ENCODE data around the gene THEMIS.

THEMIS gene

GRCh38 chr6:127858727-127859391, 42.0 kb downstream of the THEMIS start:
- DNase-seq (ENCODE audit: low spot score), result no peak

- DNase-seq (ENCODE audit: low spot score), result no peak
These were observed 43.7 kb downstream of the THEMIS start for GRCh38 chr6:127857051-127857637.

DNA sequence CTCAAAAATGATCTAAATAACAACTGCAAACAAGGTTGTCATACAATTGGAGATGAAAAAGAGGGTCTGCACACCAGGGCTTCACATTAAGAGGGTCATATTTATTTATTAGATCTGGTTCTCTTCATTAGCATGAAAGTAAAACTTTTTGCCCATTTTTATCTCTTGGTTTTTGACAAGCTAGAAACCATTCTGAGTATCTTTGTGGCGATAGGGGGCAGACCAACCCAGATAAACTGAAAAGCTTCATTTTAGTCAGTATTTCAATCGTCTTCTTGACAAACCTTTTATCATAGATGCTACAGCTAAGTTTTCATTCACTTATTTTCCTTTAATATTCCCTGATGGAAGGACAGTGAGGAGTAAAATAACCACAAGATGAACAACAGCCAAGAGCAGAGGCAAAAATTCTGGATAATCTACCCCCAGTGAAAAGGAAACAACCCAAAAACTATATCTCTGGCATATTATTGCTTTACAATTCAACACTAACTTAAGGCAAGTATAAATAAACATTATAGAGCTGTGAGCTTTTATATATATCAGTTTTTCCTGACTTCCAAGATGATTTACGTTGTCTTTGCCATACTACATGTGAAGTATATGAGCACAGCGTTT, 45.2 kb downstream of the THEMIS start:
- DNase-seq (ENCODE audit: low spot score), result no peak

GRCh38 chr6:127854009-127854408, 46.8 kb downstream of the THEMIS start:
- DNase-seq (ENCODE audit: low spot score), result no peak

DNA sequence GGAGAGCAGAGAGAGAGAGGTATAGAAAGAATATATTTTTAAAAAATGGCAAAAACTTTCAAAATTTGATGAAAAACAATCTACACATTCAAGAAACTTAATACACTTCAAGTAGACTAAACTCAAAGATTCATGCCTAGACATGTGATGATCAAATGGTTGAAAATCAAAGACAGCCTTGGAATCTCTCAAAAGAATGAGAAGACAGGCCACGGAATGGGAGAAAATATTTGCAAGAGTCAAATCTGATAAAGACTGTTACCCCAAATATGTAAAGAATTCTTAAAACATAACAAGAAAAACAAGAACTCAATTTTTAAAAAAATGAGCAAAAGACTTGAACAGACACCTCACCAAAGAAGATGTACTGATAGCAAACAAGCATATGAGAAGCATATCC, 49.7 kb downstream of the THEMIS start:
- DNase-seq (ENCODE audit: low spot score), result no peak

GRCh38 chr6:127845242-127845641, 55.6 kb downstream of the THEMIS start:
- no peak for DNase-seq (ENCODE audit: low spot score)

DNA sequence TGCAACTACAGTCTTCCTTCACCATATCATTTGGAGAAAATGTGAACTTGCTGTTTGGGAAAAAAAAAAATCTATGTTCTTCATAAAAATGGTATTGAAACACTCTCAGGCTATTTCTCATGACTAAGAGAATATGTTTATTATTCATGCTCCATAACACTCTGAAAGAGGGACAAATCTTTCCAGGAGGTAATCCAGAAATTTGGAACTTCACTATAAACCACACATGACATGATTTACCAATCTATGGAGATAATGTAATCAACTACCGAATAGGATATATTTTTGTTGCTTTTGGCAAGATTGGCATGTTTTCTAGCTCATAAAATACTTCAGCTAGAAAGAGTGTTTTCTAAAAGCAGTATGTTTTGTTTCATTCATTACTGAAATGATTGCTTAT, 56.3 kb downstream of the THEMIS start:
- no peak for DNase-seq (ENCODE audit: low spot score)

DNA sequence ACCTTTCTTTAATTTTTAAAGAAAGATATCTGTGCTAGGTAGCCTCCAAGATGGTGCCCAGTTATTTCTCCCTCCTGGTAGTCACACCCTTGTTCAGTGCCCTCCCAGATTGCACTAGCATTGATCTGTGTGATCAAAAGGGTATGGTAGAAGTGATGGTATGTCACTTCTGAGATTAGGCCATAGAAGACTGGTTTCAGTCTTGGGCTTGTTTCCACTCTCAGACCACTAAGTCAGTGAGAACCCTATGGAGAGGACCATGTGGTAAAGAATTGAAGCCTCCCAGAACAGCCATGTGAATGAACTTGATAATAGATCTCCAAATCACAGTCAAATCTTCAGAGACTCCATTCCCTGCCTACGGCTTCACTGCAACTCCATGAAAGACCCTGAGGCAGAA, 57.3 kb downstream of the THEMIS start:
- no peak for DNase-seq (ENCODE audit: low spot score)

GRCh38 chr6:127842562-127842961, 58.3 kb downstream of the THEMIS start:
- no peak for DNase-seq (ENCODE audit: low spot score)

GRCh38 chr6:127841811-127842210, 59.0 kb downstream of the THEMIS start:
- DNase-seq (ENCODE audit: low spot score), result no peak

DNA sequence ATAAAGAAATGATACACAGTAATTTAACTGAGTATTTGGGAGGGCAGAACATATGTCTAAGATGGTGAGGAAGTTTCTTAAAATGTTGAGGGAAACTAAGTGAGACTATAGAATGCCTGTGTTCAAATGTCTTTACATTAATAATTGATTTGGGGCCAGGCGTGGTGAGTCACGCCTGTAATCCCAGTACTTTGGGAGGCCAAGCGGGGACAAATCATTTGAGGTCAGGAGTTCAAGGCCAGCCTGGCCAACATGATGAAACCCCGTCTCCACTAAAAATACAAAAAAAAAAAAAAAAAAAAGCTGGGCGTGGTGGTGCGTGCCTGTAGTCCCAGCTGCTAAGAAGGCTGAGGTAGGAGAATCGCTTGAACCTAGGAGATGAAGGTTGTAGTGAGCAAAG, 66.7 kb downstream of the THEMIS start:
- no peak for DNase-seq (ENCODE audit: low spot score)

- DNase-seq (ENCODE audit: low spot score), result no peak
These were observed 67.5 kb downstream of the THEMIS start for GRCh38 chr6:127833336-127833735.

DNA sequence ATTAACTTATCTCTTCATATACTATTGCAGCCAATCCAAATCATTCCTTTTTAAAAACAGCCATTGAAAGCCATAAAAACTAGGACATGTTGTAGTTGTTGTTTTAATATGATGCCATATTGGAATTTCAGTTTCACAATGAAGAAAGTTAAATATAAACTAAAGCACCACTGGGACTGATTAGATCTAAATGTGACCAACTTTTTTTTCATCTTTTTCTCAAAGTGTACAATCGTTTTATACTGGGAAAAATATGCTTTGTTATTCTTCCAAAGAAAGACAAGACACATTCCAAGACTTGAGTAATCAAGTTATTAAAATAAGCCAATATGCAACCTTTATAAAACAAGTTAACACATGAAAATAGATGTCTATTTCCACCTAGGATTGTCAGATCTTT, 68.5 kb downstream of the THEMIS start:
- no peak for DNase-seq (ENCODE audit: low spot score)

DNA sequence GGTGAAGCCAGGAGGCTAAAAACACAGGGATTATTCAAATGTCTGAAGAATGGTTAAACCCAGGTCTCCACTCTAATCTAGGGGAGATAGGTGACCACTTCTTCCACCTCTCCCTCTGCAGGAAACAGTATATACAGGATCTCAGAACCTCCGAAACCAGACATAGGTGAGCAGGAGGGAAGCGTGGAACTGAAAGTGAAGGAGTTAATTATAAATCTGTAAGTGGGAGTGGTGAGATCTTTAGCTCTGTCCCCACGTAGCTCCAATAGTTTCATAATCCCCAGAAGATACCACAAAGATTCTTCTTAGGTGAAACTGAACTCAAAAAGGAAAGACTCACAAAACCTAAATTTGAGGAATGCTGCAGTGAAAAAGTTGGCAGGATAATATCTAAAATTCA, 76.8 kb downstream of the THEMIS start:
- no peak for DNase-seq (ENCODE audit: low spot score)

DNA sequence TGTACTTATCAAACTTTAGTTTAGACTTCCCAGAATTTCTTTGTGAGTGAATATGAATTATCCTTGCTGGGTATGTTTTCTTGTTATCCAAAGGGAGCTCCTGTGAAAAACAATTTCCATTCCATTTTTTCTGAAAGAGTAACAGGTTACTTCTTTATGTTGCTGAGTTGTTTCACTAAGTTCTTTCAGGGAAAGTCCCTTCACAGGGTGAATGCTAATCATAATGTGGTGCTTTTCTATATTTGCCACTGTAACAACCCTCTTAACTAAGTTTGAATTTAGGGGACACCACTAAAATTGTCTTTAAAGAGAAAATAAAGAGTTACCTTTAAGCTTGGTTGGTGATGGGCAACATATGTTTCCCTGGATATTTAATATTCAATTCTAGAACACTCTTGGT, 79.4 kb downstream of the THEMIS start:
- DNase-seq (ENCODE audit: low spot score), result no peak

- DNase-seq (ENCODE audit: low spot score), result no peak
These were observed 82.7 kb downstream of the THEMIS start for GRCh38 chr6:127818149-127818548.

GRCh38 chr6:127816643-127817042, 84.2 kb downstream of the THEMIS start:
- no peak for DNase-seq (ENCODE audit: low spot score)

GRCh38 chr6:127813699-127814027, 87.2 kb downstream of the THEMIS start:
- no peak for DNase-seq (ENCODE audit: low spot score)

GRCh38 chr6:127812985-127813698, 87.7 kb downstream of the THEMIS start:
- no peak for DNase-seq (ENCODE audit: low spot score)

DNA sequence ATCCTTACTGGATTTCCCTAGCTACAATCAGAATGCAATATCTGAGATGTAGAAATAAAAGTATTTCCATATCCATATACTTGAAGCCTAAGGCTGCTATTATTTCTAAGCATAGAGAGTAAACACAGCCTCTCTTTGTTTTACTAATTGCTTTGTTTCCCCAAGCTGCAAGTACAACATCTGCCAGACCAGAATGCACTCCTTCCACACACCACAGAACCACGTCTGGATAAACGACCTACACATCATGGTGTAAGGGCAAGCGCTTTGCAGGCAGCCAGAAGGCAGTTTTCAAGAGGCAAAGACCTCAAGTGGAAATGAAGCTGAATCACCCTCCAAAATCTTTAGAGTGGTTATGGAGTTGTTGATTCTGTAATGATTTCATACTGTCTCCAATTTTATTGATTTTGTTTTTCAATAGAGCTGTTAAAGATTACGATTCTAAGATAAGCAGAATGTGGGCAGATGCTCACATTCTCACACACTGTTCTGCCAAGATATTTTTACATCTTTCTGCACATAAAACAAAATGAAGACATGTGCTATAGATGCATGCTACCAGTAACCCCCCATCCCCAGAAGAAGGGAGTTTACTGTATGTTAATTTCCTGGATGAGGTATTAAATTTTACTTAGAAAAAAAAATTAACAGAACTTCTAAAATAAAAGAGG, 88.8 kb downstream of the THEMIS start:
- DNase-seq (ENCODE audit: low spot score), result no peak

GRCh38 chr6:127807806-127808517, 92.9 kb downstream of the THEMIS start:
- no peak for DNase-seq (ENCODE audit: low spot score)

DNA sequence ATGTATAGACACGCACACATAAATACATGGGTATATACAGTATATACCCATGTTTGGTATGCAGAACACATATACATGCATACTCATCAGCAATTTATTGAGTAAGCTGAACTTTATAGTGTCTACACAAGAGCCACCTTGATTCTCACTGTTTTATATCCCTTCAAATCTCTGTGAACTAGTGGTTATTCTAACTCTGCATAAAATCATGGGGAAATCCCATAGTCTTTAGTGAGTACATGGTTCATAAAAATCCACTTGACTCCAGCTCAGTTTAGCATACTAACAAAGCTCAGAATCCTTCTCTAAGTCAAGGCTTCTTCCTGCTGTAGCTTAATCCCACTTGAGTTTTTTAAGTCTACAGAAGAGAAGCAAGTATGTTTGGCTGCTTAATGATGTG, 104.1 kb downstream of the THEMIS start:
- DNase-seq (ENCODE audit: low spot score), result no peak

Data from left forelimb (tissue), 1 donor.